ENCODE results near the gene RARS1. TPM values are rescaled to one million over a fixed set of nuclear protein-coding genes. Genes with fewer than 3 reads are reported as not detected.

RARS1 gene
- total and polyA plus RNA-seq, 2 of the 8 experiments (the other 6 are each of a cell fraction or from before 2014, with no cell fraction given), result 30.2 to 108 TPM

GRCh38 chr5:168481330-168481788, 4.9 kb upstream of the RARS1 start:
- ChIA-PET CTCF (ENCODE audit: partially characterized antibody) (interaction anchor here (1.0 to 2.4 kb wide), 2 partner anchors 205 to 212 kb away, joined by 3 to 11 read pairs; no protein-coding TSS in a partner anchor), POLR2A (ENCODE audit: partially characterized antibody) (no interaction called here)
- no peak overlapping the region for H2AFZ ChIP-seq (ENCODE audit: low read length)
- no peak overlapping the region for H2BK12ac ChIP-seq (ENCODE audit: low read depth, low read length)
- no peak overlapping the region for H4K91ac ChIP-seq (replicated peaks; ENCODE audit: insufficient read length, low read length)
- H3K9me3 ChIP-seq (ENCODE audit: insufficient read depth in 2 of 2, low read depth in 1 of 2, low read length in 1 of 2), result no peaks in the 10 kb centered on the region
- 89% methylated on average over 3 of the region's 4 CpGs; no CpG with 5 or more reads in 1 of the 2 experiments for WGBS, 2 experiments (ENCODE audit: extremely low coverage in 1 of 2, insufficient coverage in 1 of 2, insufficient read length in 1 of 2, insufficient replicate concordance in 2 of 2, low coverage in 1 of 2, low lambda C conversion rate in 2 of 2, missing lambda C conversion rate in 1 of 2)
- no peak overlapping the region for H2BK15ac ChIP-seq (ENCODE audit: low read length)
- H3K56ac ChIP-seq (replicated peaks; ENCODE audit: insufficient read length, low read depth, low read length), result no peak overlapping the region
- FAIRE-seq (no peak), DNase-seq (ENCODE audit: low read depth in 1 of 2, low spot score in 2 of 2) (no peak)
- no peak overlapping the region for H3K4ac ChIP-seq (replicated peaks; ENCODE audit: insufficient read length, low read depth, low read length)
- H3K27me3 ChIP-seq (replicated peaks in 1 of 4; ENCODE audit: control insufficient read depth in 3 of 4, extremely low read depth in 1 of 4, insufficient read depth in 3 of 4, low read length in 3 of 4), result no peaks in the 10 kb centered on the region
- H4K5ac ChIP-seq (ENCODE audit: insufficient read length, low read depth, low read length), result no peak overlapping the region
- no peaks in the 10 kb centered on the region for H3K4me1 ChIP-seq (replicated peaks in 1 of 4; ENCODE audit: control insufficient read depth in 3 of 4, insufficient read depth in 4 of 4, low read length in 3 of 4)
- no peaks in the 10 kb centered on the region; a peak in 1 of 4 replicates for H3K79me2 ChIP-seq (ENCODE audit: control insufficient read depth in 1 of 2, insufficient read depth in 2 of 2, low read length in 2 of 2)
- no peak overlapping the region for H3K14ac ChIP-seq (ENCODE audit: insufficient read length)
- H2BK20ac ChIP-seq (ENCODE audit: low read length), result no peak overlapping the region
- no peak overlapping the region for H2AK5ac ChIP-seq (ENCODE audit: low read depth, low read length)
- no peak overlapping the region for H2BK120ac ChIP-seq (replicated peaks; ENCODE audit: low read depth, low read length)
- no peak overlapping the region for H3K23ac ChIP-seq (ENCODE audit: insufficient read length)
- no peak overlapping the region for H3K4me3 ChIP-seq (ENCODE audit: extremely low read depth in 1 of 4, insufficient read depth in 2 of 4, low read depth in 3 of 4, low read length in 4 of 4)
- no peak overlapping the region for H3K4me2 ChIP-seq (ENCODE audit: insufficient read depth in 1 of 2, low read depth in 2 of 2, low read length in 2 of 2)
- no peak overlapping the region for H2BK5ac ChIP-seq (ENCODE audit: low read depth, low read length)
- H3K23me2 ChIP-seq (ENCODE audit: low read depth, low read length), result no peaks in the 10 kb centered on the region
- H3K79me1 ChIP-seq (ENCODE audit: low read depth, low read length), result no peaks in the 10 kb centered on the region
- H4K20me1 ChIP-seq (replicated peaks in 1 of 2; ENCODE audit: control insufficient read depth in 1 of 2, insufficient read depth in 2 of 2, low read length in 2 of 2), result no peaks in the 10 kb centered on the region
- H4K8ac ChIP-seq (ENCODE audit: extremely low read depth, insufficient read depth, low read length), result no peak overlapping the region
- H3K9ac ChIP-seq (replicated peaks in 1 of 4; ENCODE audit: extremely low read depth in 1 of 4, low read depth in 3 of 4, low read length in 3 of 4), result no peak overlapping the region
- no peaks in the 10 kb centered on the region for H3K36me3 ChIP-seq (ENCODE audit: control insufficient read depth in 2 of 4, insufficient read depth in 4 of 4, low read length in 3 of 4)
- no peak overlapping the region for H3K27ac ChIP-seq (ENCODE audit: low read depth, low read length)
- no peak overlapping the region for H3K18ac ChIP-seq (ENCODE audit: extremely low read depth, low read length)
- TF ChIP-seq SP1 (IDR thresholded peaks at IDR 0.05; ENCODE audit: low read depth, low read length), result no peak
- TF ChIP-seq KDM4A (IDR thresholded peaks at IDR 0.05; ENCODE audit: low read depth, low read length, severe bottlenecking), result no peak
- TF ChIP-seq RBBP5 (IDR thresholded peaks at IDR 0.05; ENCODE audit: borderline replicate concordance, low read depth, low read length), result no peak
- TF ChIP-seq HDAC2 (IDR thresholded peaks at IDR 0.05; ENCODE audit: borderline replicate concordance in 1 of 2, low read depth in 2 of 2, low read length in 2 of 2), result no peak
- no peak for TF ChIP-seq RXRA (IDR thresholded peaks at IDR 0.05; ENCODE audit: insufficient read depth, low read depth, low read length)
- no peak for TF ChIP-seq JUN (IDR thresholded peaks at IDR 0.05; ENCODE audit: low read depth, low read length)
- TF ChIP-seq CTBP2 (IDR thresholded peaks at IDR 0.05; ENCODE audit: borderline replicate concordance, insufficient read depth, insufficient read length, low read length), result no peak
- TF ChIP-seq CBX5 (IDR thresholded peaks at IDR 0.05; ENCODE audit: low read depth, low read length), result no peak
- no peak for TF ChIP-seq EGR1 (IDR thresholded peaks at IDR 0.05; ENCODE audit: borderline replicate concordance, low read depth, low read length)
